Activated CD4-positive, alpha-beta T cell treated with anti-CD3 and anti-CD28 coated beads for 48 hours (primary cell): ENCODE results near the gene APBB2.
A peak's percentile ranks its signal among the peaks of the same experiment; 100 is the strongest.
"Not testable (repeated sequence)": the region's sequence is repeated elsewhere in the genome, so short reads cannot be mapped to it uniquely, and the experiment has no call there.

ENCODE experiments used
- DNase-seq: peaks from one replicate; pipeline ENCODE4 v3.0.0-alpha.2; 2020

Gene APBB2

DNA sequence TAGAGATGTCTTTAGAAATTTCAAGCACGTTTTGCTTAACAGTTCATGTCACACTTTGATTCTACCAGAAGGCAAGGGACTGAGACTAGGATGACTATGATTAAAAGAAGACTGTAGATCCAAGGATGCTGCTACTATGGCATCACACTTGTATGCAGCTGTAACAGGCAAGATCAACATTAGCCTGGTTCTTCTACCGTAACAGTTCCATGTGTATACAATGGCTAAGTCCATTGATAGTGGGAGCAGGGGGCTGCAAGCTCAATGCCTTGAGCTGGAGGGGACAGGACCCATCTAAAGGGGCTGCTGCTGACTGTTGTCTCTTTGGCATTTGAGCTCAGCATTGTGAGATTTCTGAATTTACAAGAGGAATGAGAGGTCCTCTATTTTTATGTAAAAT lies 212.0 kb downstream of the APBB2 start:
- no peak for DNase-seq

- DNase-seq = no peak
These were observed 214.0 kb downstream of the APBB2 start for GRCh38 chr4:41000356-41000755.

DNA sequence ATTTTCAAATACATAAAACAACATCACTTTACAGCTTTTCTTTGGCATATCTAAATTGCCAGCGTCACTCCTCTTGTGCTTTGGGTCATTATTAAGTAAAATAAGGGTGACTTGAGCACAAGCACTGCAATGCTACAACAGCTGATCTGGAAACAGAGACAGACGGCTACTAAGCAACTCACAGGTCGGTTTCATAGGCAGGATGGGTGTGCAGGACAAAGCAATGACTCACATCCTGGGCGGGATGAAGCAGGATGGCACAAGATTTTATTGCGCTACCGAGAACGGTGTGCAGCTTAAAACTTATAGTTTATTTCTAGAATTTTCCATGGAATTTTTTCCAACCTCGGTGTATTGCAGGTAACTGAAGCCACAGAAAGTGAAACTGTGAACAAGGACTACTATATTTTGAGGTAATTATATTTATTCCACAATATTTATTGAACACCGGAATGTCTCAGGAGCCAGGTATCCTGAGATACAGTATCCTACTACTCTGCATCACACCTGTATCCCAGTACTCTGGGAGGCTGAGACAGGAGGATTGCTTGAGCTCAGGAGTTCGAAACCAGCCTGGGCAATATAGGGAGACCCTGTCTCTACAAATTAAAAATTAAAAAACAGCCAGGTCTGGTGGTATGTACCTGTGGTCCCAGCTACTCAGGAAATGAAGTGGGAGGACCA lies 215.5 kb downstream of the APBB2 start:
- no peak for DNase-seq

DNA sequence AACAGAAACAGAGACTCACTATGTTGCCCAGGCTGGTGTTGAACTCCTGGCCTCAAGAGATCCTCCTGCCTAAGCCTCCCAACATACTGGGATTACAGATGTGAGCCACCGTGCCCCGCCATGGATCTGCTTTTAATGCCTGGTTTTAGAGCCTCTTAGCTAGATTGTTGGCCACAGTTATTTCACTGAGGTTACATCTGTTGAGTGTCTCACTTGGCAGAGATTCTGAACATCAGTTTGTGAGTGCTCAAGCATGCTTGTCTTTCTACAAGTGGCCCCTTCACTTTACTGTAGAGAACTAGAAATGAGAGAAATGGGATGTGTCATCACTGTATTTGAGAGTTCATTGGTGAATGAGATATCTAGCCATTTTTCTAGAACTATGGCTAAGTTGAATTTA lies 218.5 kb downstream of the APBB2 start:
- DNase-seq = no peak

- DNase-seq = not testable (repeated sequence)
These were observed 220.0 kb downstream of the APBB2 start for GRCh38 chr4:40994321-40994720.

GRCh38 chr4:40993296-40993693 lies 221.0 kb downstream of the APBB2 start:
- not testable (repeated sequence) for DNase-seq

DNA sequence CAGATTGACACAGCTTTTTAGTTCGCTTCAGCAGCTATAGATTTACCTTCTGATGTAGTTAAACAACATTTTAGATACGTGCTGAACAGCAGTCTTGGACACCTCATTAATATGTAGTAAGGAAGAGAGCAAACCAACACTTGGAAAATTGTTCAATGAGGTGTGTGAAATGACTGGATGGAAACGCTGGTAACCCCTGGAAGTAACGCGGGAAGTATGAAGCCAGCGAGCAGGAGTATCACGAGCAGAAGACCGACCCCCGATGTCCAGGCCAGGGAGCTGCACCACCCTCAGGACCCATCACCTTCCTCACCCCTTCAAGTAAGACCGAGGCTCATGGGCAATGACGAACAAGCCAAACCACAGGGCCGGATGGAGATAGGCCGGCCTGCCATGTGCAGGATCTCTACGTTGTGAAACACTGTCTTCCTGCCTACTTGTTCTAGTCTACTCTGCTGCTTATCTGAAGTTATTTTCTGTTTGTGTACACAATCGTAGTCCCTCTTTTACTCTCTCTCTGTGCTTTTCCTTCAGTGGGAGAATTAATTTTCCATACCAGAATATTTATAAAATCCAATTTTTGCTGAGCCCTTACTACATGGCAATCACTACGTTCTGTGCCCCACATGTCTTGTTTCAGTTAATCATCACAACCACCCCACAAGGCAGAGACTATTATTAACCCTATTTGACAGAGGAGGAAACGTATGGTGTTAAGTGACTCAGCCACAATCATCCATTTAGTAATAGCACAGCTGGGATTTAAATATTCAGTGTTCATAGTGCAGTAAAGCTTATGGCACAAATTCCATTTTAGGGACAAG lies 221.7 kb downstream of the APBB2 start:
- peak; percentile 13 for DNase-seq

GRCh38 chr4:40991908-40992307 lies 222.4 kb downstream of the APBB2 start:
- no peak for DNase-seq

DNA sequence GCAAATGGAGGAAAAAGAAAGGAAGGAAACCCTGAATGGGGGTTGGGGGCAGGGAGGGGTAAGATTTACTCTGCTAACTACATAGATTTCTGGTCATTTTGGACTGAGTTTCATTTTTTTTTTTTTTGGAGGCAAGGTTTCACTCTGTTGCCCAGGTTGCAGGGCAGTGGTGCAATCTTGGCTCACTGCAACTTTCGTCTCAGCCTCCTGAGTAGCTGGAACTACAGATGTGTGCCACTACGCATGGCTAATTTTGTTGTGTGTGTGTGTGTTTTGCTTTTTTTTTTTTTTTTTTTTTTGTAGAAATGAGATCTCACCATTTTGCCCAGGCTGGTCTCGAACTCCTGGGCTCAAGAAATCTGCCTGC lies 223.5 kb downstream of the APBB2 start:
- DNase-seq = no peak

DNA sequence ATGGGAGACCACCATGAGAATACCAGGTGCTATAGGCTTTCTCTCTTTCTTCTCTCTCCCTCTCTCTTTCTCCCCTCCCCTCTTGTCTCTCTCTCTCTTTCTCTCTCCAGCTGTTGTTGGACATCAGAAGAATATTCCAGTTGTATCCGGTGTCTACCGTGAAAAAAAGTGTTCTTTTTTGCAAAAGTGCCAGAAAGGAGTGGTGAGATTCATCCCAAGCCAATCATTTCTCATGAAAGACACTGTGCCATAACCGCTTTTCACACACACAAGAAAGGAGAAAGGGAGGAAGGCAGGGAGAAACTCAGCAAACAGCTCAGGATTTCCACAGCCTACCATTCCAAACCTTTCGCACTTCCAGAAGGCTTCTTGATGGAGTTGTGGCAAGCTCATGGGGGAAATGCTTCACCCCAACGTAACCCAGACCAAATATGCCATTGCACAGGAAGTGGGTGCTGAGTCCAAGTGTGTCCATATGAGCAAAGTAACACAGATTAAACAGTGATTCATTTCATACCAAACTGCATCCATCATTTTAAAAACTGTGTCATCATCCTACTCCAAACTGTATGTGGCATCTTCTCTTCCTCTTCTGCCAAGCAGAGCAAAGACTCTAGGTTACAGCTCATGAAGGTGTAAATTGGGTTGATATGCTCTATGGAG lies 224.0 kb downstream of the APBB2 start:
- no peak for DNase-seq

DNA sequence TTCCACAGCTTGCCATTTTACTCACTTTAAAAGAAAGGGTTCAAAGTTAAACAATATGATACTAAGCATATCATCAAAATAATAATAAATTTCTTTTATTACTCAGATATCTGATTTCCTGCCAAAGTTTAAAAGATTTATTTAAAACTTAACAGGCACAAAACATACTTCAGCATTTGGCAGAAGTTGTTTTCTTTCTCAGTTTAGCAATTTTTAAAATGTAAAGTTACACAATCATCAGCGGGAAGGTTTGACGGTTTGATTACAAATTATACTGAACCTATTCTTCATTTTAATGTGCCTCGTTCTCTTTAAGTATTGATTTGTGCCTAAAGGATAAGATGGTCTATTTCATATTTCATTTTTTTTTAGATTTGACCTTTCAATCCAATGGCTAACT lies 227.2 kb downstream of the APBB2 start:
- no peak for DNase-seq

- no peak for DNase-seq
These were observed 228.0 kb downstream of the APBB2 start for GRCh38 chr4:40986375-40986774.

DNA sequence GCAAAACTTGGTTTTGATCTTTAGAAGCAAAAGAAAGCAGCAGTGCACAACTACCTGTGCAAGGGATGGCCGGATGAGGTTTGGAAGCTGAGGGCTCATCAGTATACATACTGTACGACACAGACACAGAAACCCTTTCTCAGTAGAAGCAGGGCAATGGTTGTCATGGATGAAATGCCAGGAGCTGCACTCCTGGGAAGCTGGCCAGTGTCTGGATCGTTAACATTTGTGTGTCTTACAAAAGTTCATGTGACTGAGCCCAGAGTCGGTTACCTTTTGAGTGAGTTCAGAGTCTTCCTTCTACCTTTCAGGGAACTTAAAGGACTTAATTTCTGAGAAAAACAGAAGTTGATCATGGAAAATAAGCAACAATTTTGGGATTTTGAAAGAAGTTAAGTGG lies 230.3 kb downstream of the APBB2 start:
- DNase-seq = no peak

DNA sequence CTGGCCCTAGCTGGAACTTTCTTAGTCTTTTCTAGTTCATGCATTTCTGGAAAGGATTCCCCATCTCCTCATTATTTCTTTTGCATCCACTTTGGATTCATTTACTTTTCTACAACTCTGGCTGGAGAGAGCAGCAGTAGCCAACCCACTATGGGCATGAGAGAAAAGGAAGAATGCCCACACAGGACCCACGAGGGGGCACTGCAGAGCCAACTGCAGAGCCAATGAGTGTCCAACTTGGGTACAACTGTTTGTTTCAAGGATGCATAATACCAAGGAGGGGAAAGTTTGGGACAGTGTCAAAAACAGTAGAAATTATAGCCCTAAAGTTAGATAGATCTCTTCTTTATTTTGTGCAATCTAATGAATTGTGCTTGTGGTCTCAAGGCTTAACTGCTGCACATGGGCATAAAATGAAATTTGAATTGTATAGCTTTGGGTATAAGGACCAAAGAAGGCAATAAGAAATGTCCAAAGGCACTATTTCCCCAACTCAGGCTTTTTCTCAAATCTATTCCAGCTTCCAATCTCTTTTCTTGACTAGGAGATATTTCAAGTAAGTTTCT lies 233.9 kb downstream of the APBB2 start:
- DNase-seq = no peak

DNA sequence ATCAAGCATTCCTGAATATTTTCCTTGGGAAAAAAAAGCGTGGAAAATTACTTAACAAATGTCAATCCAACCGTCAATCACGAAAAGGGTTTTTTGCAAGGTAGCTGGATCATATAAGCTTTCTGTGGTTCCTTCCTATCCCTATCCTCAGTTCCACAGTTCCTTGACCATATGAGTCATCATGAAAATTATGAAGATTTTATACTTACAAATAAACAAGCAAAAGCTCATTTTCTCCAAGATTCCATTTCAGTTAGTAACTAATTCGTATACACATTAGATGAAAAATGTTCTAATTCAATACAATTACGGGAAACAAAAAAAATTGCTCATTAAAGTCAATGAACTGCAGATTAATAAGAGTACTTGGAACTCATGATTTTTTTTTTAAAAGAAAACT lies 235.8 kb downstream of the APBB2 start:
- no peak for DNase-seq

DNA sequence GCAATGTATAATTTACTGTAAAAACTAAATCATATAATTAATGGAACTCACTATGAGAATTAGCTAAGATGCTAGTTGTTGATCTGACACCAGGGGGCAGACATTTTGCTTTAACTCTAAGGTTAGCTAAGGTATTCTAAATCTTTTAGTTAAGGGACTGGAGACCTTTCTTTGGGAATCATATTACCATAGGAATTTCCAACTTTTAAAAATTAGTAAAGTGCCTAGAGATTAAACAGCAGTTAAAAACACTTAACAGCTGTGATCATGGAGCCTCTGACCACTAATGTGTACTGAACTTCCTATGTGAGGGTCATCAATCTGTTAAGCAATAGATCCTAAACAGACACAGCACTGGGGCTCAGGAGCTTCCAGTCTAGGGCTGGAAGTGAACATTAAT lies 238.0 kb downstream of the APBB2 start:
- DNase-seq = peak; percentile 17

DNA sequence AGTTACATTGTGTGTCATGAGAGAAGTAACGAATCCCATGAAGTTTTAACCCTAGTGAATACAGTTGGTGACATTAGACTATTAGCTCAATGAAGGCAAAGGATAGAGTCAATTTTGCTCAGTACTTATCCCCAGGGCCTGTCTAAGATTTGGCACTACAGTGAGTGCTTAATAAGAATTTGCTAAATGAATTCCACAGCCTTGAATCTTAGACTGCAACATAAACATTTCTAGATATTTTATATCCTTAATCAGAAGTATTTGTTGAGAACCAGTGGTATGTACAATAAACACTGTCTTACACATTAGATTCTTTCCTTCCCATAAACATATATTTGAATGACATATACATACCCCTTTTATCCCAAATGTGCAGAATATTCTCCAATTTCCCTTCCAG lies 241.6 kb downstream of the APBB2 start:
- DNase-seq = no peak

GRCh38 chr4:40971338-40971737 lies 243.0 kb downstream of the APBB2 start:
- no peak for DNase-seq

DNA sequence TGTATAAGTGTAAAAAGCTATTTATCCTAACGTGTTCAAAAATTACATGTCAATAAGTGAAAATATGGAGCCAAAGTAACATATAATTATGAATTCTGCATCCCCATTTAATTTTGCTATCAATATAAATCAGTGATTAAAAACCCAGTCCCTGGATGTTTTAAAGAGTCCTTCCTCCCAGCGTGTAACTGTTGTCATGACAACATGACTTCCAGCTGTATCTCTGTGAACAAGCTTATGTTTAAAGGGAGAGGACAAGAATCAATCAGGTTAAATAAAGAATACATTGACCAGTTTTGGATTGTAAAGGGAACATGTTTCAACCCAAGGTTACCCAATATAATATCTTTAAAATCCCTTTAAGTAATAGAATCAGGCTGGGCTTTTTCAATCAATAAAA lies 244.8 kb downstream of the APBB2 start:
- DNase-seq = no peak

- DNase-seq = no peak
These were observed 246.8 kb downstream of the APBB2 start for GRCh38 chr4:40967550-40967949.

DNA sequence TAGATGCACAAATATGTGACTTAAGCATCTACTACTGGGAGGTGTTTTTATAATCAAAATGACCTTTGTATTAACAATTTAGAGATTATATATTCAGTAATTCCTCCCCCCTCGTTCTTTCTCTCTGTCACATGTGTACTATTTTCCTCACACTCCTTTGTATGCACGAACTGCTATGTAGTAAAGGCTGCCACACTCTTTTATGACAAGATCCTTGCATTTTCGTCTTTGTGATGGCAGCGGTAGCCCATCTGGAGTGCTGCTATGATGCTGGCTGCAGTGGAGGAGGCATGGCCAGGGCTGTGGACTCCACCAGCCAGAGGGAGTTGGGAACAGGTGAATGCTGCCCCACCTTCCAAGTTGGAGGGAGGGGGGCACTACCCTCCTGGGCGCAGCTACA lies 248.3 kb downstream of the APBB2 start:
- DNase-seq = no peak

DNA sequence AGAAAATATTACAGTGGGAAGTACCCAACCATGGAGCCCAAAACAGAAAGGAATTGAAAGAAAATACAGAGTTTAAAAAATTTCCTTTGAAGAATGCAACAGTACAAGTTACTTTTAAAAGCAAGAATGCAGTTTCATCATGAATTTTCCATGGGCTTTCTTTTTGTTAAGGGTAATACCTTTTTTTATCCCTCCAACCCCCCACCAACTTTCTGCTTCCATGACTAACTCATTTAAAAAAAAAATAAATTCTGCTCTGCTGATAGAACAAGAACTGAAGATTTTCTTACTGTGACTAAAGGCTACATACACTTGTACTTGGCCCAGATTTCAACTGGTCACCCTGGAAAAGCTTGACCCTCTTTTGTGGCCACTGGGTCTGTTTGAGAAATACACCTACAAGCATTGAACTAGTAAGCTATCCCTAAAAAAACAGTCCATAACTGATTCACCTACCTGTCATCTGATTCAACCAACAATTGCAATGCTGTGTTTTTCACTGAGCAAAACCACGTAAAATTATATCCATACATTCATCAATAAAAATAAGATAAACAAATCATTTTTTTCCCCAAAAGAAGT lies 250.4 kb downstream of the APBB2 start:
- DNase-seq = no peak

GRCh38 chr4:40962551-40963180 lies 251.7 kb downstream of the APBB2 start:
- no peak for DNase-seq
